LNCAP (cell line): ENCODE data around the gene RAD9A.

Experiments used
- CTCF ChIP-seq: fragments of 450-650 bp; IDR thresholded peaks from 2 replicates; pipeline ENCODE4 v1.5.1; 2017; ENCODE audit warnings: mild to moderate bottlenecking

Gene RAD9A

GRCh38 chr11:67364783-67365722 lies 26.7 kb upstream of the RAD9A start:
- no peak for TF ChIP-seq CTCF

DNA sequence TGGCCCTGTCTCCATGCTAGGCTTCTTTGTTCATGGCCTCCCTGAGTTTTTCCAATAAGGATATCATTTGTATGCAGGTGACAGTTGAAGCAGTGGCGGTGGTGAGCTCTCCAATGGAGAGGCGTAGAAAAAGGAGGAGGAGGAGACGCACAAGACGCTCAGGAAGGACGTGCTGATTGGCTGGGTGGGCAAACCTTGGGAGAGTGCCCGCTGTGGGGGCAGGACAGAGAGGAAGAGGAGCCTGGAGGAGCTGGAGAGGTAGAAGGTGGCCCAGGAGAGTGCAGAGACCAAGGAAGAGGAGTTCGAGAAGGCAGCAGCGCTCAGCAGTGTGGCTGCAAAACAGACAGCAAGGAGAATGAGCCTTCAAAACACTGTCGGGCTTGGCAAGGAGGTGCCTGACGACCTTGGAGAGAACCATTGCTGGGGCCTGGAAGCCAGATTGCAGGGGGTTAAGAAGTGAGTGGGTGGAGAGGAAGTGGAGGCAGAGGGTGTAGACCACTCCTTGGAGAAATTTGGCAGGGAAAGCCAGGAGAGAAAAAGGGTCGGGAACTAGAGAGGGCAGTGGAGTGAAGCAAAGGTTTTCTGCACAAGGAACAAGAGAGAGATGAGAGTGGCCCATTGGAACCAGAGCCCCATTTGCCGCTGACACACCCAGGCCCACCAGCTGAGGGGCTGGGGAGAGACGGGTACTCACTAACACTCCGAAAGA lies 25.9 kb upstream of the RAD9A start:
- no peak for TF ChIP-seq CTCF

GRCh38 chr11:67366546-67366945 lies 25.2 kb upstream of the RAD9A start:
- TF ChIP-seq CTCF, result no peak

DNA sequence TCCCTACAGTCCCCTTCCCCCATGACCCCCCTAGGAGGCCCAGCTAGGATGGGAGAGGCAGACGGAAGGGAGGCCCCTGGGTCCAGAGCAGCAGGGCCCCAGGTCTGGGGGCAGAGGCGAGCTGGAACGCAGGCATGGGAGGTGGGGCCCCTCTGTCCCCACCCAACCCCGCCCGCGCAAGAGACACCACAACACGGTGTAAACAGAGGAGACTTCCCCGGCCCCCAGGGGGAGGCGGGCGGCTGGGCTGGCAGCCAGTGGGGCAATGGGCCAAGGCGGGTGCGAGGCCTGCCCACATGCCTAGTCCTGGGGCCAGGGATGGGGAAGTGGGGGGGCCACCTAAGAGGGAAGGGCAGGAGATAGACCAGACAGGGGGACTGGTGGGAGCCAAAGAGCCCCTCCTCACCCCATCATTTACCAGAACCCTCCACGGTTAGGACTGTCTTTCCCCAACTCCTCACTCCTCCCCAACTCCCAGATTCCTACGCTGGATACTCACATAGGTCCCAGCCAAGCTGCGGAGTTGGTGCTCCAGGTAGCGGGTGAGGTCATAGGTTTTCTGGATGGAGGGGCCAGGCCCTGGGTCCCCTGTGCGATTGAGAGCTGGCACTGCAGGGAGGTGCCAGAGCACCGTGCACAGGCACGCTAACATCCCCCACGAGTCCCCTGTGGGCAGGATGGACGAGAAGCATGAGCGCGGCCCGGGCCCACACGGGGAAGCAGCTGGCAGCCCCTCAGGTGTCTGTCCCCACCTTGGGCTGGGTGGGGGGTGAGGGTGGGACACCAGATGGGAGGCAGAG lies 24.6 kb upstream of the RAD9A start:
- TF ChIP-seq CTCF, result no peak

DNA sequence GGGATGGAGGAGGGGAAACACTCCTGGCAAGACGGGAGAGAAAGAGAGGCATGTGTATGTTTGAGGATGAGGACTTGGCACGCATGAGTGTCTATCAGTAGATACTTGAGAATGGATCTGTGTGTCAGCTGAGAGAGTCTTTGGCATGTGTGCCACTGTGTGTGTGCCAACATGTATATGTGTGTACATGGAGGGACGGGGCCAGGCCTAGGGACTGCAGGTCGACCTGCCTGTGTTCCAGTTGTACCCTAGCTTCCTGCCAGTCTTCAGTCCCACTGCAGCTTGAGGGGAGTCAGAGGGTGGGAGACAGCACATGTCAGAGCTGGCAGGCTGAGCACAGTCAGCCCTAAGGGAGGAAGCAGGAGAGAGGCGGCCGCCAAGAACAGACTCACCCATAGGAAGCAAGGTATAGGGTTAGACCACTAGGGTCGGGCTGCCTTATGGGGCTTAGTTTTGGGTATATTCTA lies 24.0 kb upstream of the RAD9A start:
- TF ChIP-seq CTCF, result no peak

GRCh38 chr11:67368621-67369020 lies 23.2 kb upstream of the RAD9A start:
- no peak for TF ChIP-seq CTCF

- no peak for TF ChIP-seq CTCF
Observed at GRCh38 chr11:67369275-67369674, 22.5 kb upstream of the RAD9A start.
